HAP-1 (cell line): Measurements from ENCODE around the gene TSPAN14.

Source experiments
- DNase-seq, 2 experiments: peaks; one replicate each; pipeline ENCODE4 v3.0.0-alpha.2; 2016 to 2020; ENCODE audit warnings: low spot score in 2 of 2
- H3K27me3 ChIP-seq: fragments of 250-450 bp; sonication (Bioruptor Pico); 2 replicates; pipeline ENCODE4 v1.5.1; 2020; ENCODE audit warnings: low read depth, mild to moderate bottlenecking, moderate library complexity
- H3K36me3 ChIP-seq: fragments of 250-450 bp; sonication (Bioruptor Pico); replicated peaks from 2 replicates; pipeline ENCODE4 v1.5.1; 2020; ENCODE audit warnings: mild to moderate bottlenecking
- H3K4me1 ChIP-seq: fragments of 250-450 bp; sonication (Bioruptor Pico); 2 replicates; pipeline ENCODE4 v1.5.1; 2020; ENCODE audit warnings: mild to moderate bottlenecking
- H3K4me3 ChIP-seq: fragments of 250-450 bp; sonication (Bioruptor Pico); 2 replicates; pipeline ENCODE4 v1.5.1; 2020; ENCODE audit warnings: mild to moderate bottlenecking, moderate library complexity
- H3K9me3 ChIP-seq: fragments of 250-450 bp; sonication (Bioruptor Pico); 2 replicates; pipeline ENCODE4 v1.5.1; 2020; ENCODE audit warnings: mild to moderate bottlenecking, moderate library complexity
- in situ Hi-C: fragments of 300-500 bp; cut with MboI; formaldehyde crosslinking; loops from 3 replicates; pipeline ENCODE4 v1.14.3; 2020; ENCODE audit warnings: low sequenced_read_pairs, inconsistent platforms, mixed read lengths

The TSPAN14 gene

GRCh38 chr10:80487421-80487785, 33.3 kb downstream of the TSPAN14 start:
- Histone ChIP-seq H3K9me3 (no peaks in the 10 kb centered on the region), H3K36me3 (no peaks in the 10 kb centered on the region), H3K27me3 (no peaks in the 10 kb centered on the region), H3K4me1 (peaks cover 15% of the 10 kb centered on the region), H3K4me3 (no peak overlapping the region)
- in situ Hi-C loops: no loop called here
- no peak for DNase-seq

- H3K4me3 ChIP-seq: no peak overlapping the region
- in situ Hi-C loops: no loop called here
- peaks cover 15% of the 10 kb centered on the region for H3K4me1 ChIP-seq
- DNase-seq: no peak
- no peaks in the 10 kb centered on the region for H3K36me3 ChIP-seq
- no peaks in the 10 kb centered on the region for H3K9me3 ChIP-seq
- H3K27me3 ChIP-seq: no peaks in the 10 kb centered on the region
Measured at GRCh38 chr10:80487791-80488538, 33.9 kb downstream of the TSPAN14 start.

- H3K9me3 ChIP-seq: no peaks in the 10 kb centered on the region
- in situ Hi-C loops: no loop called here
- H3K36me3 ChIP-seq: no peaks in the 10 kb centered on the region
- H3K4me1 ChIP-seq: peaks cover 10% of the 10 kb centered on the region
- H3K4me3 ChIP-seq: no peak overlapping the region
- H3K27me3 ChIP-seq: no peaks in the 10 kb centered on the region
- no peak for DNase-seq
Measured at GRCh38 chr10:80488539-80489066, 34.5 kb downstream of the TSPAN14 start.

- Histone ChIP-seq H3K9me3 (no peaks in the 10 kb centered on the region), H3K36me3 (no peaks in the 10 kb centered on the region), H3K27me3 (no peaks in the 10 kb centered on the region), H3K4me3 (no peak overlapping the region), H3K4me1 (peaks cover 3% of the 10 kb centered on the region; the same call in 1 of the 2 replicates)
- DNase-seq: no peak
- in situ Hi-C loops: no loop called here
Measured at GRCh38 chr10:80489371-80490112, 35.4 kb downstream of the TSPAN14 start.

- in situ Hi-C loops: no loop called here
- no peaks in the 10 kb centered on the region for H3K4me1 ChIP-seq
Measured at GRCh38 chr10:80491251-80492102, 37.4 kb downstream of the TSPAN14 start.

GRCh38 chr10:80492848-80493521, 38.9 kb downstream of the TSPAN14 start:
- no peaks in the 10 kb centered on the region for H3K27me3 ChIP-seq
- in situ Hi-C loops: no loop called here
- peaks cover 4% of the 10 kb centered on the region; the same call in 1 of the 2 replicates for H3K9me3 ChIP-seq
- H3K4me3 ChIP-seq: no peak overlapping the region
- no peaks in the 10 kb centered on the region for H3K4me1 ChIP-seq
- H3K36me3 ChIP-seq: 0 out of 2 replicates have a peak, but pooled peaks cover 5% of the 10 kb centered on the region
- no peak for DNase-seq

More at GRCh38 chr10:80491251-80492102, 37.4 kb downstream of the TSPAN14 start:
- H3K36me3 ChIP-seq: 0 out of 2 replicates have a peak, but pooled peaks cover 3% of the 10 kb centered on the region
- no peaks in the 10 kb centered on the region for H3K27me3 ChIP-seq
- H3K4me3 ChIP-seq: no peak overlapping the region
- H3K9me3 ChIP-seq: peaks cover 4% of the 10 kb centered on the region; the same call in 1 of the 2 replicates
- DNase-seq: no peak

GRCh38 chr10:80493522-80494051, 39.5 kb downstream of the TSPAN14 start:
- H3K27me3 ChIP-seq: no peaks in the 10 kb centered on the region
- 0 out of 2 replicates have a peak, but pooled peaks cover 5% of the 10 kb centered on the region for H3K36me3 ChIP-seq
- peaks cover 4% of the 10 kb centered on the region; the same call in 1 of the 2 replicates for H3K9me3 ChIP-seq
- no peak for DNase-seq
- no peak overlapping the region for H3K4me3 ChIP-seq
- in situ Hi-C loops: no loop called here
- no peaks in the 10 kb centered on the region for H3K4me1 ChIP-seq

- H3K27me3 ChIP-seq: no peaks in the 10 kb centered on the region
- H3K4me1 ChIP-seq: no peaks in the 10 kb centered on the region
- 0 out of 2 replicates have a peak, but pooled peaks cover 5% of the 10 kb centered on the region for H3K36me3 ChIP-seq
- H3K4me3 ChIP-seq: no peak overlapping the region
- H3K9me3 ChIP-seq: peaks cover 4% of the 10 kb centered on the region; the same call in 1 of the 2 replicates
- in situ Hi-C loops: no loop called here
- DNase-seq: no peak
Measured at GRCh38 chr10:80496555-80497172, 42.6 kb downstream of the TSPAN14 start.

- H3K4me1 ChIP-seq: no peaks in the 10 kb centered on the region
- H3K9me3 ChIP-seq: peaks cover 4% of the 10 kb centered on the region; the same call in 1 of the 2 replicates
- no peak for DNase-seq
- H3K27me3 ChIP-seq: no peaks in the 10 kb centered on the region
- H3K36me3 ChIP-seq: 0 out of 2 replicates have a peak, but pooled peaks cover 5% of the 10 kb centered on the region
- no peak overlapping the region for H3K4me3 ChIP-seq
- in situ Hi-C loops: no loop called here
Measured at GRCh38 chr10:80497187-80498077, 43.3 kb downstream of the TSPAN14 start.

- H3K4me1 ChIP-seq: no peaks in the 10 kb centered on the region
- in situ Hi-C loops: no loop called here
- no peak for DNase-seq
- no peaks in the 10 kb centered on the region for H3K27me3 ChIP-seq
- H3K36me3 ChIP-seq: 0 out of 2 replicates have a peak, but pooled peaks cover 5% of the 10 kb centered on the region
- H3K4me3 ChIP-seq: no peak overlapping the region
- H3K9me3 ChIP-seq: peaks cover 4% of the 10 kb centered on the region; the same call in 1 of the 2 replicates
Measured at GRCh38 chr10:80498078-80498832, 44.1 kb downstream of the TSPAN14 start.
